ENCODE results near the gene OR2M2.

Gene OR2M2, protein sequence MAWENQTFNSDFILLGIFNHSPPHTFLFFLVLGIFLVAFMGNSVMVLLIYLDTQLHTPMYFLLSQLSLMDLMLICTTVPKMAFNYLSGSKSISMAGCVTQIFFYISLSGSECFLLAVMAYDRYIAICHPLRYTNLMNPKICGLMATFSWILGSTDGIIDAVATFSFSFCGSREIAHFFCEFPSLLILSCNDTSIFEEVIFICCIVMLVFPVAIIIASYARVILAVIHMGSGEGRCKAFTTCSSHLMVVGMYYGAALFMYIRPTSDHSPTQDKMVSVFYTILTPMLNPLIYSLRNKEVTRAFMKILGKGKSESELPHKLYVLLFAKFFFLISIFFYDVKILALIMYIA

DNA sequence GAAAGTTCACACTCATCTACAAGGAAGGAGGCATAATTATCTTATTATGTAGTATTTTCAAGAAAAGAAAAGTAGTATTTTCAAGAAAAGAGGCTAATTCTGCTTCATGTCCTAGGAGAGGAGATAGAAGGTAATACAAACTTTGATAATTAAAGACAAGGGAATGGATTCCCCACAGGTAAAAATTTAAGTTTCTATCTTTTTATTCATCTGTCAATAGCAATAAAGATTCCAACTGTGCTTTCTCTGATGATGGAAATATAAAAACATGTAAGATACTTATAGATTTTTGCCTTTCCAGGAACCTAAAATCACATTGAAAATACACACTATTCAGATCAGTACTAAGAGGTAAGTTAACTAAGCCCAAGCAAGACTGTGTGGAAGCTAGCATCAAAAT is at the start of gene OR2M2:
Gene OR2M2, plus strand, starts transcription at position 301 of the 400 bp plus-strand sequence. CDS start 5,165 bp downstream, outside the sequence.
- no peak for DNase-seq

DNA sequence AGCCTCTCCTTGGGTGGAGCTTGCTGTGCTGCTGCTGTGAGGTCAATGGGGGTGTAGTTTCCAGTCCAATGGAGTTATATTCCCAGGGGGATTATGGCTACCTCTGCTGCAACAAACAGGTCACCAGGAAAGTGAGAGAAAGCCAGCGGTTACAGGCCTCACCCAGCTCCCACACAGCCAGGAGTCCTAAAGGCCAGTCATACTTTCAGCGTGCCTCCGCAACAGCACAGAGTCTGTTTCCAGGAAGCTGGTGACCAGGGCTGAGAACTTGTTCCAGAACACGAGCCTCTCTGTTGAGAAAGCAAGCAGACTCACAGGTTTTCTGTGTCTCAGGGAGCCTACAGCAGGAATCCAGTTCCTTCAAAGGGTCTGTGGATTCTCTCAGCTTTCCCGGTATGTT is 47.0 kb upstream of the OR2M2 start:
- DNase-seq: no peak

DNA sequence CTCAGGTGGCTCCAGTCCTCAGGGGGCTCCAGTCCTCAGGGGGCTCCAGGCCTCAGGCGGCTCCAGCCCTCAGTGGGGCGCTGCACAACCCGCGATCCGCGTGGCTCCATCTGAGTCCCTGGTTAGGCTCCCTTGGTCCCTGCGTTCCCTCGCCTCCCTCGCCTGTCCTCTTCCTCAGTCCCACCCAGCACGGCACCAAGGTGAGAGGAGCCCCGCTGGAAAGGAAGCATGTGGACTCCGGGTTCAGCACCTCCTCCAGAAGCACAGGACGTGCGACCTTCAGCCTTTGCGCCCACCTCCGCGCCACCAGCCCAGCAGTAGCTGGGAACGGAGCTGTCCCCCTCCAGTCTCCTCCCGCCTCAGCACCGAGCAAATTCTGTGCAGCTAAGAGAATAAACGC is 37.8 kb upstream of the OR2M2 start:
- no peak for DNase-seq

DNA sequence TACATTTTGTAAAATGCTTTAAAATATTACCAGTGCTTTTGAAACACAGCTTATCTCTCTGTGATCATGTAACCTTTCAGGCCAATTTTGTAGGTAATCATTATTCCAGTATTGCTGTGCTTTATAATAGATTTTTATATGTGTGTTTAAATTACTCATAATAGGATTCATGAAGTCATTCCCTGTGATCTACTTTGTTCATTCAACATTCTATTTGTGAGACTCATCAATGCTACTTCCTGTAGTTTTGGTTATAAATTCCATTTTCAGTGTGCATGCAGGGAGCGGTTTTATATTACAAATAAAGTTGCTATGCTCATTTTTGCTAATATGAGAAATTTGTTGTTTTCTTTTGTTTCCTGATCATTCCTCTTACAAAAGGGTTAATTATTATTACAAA is 33.8 kb upstream of the OR2M2 start:
- DNase-seq: no peak

DNA sequence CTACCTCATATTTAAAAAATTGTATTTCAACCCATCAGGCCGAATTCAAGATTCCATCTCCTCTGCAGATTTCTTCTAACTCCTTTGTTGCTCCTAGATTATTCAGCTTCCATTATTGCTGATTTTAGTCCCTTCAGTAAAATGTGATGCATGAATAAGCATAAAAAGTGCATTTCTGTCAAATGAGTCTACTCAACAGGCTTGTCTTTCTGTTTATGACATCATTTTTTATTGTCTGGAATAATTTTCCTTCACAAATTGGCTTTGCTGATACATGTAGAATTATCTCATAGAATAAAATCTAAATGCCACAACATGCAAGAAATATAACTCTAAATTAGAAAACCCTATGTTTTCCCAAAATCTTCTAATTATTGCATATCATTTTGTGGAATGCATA is 31.3 kb upstream of the OR2M2 start:
- no peak for DNase-seq

DNA sequence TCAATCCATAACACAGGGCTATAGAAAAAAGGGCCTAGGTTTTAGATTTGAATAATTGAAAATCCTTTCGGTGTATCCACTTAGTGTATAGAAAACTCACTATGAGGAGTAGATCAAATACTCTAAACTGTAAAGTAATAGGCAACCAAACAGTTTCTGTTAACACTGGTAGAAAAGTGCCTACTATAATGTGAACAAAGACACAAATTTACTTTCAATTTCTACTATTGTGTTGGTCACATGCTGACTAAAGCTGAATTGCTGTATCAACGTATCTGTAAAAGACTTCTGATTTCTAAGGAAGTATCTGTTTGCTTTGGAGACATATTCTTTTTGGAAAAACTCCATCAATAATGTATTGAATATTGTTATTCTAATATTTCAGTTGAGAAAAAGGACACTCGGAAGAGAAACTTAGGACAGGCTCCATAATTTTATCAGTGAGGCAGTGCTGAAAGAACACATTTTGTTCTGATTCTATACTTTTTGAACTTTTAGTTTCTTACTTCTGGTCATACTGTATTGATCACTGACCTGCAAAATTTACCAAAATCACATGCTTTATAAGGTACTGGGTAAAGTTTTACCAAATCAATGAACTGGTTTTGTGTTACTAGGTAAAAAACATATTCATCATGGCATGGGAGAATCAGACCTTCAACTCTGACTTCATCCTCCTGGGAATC is 30.0 kb upstream of the OR2M2 start, which contains the start of gene OR2M5:
Gene OR2M5, plus strand, starts transcription at position 636 of the 686 bp plus-strand sequence. Its CDS starts 0 bp downstream, at position 636.
- no peak for DNase-seq

DNA sequence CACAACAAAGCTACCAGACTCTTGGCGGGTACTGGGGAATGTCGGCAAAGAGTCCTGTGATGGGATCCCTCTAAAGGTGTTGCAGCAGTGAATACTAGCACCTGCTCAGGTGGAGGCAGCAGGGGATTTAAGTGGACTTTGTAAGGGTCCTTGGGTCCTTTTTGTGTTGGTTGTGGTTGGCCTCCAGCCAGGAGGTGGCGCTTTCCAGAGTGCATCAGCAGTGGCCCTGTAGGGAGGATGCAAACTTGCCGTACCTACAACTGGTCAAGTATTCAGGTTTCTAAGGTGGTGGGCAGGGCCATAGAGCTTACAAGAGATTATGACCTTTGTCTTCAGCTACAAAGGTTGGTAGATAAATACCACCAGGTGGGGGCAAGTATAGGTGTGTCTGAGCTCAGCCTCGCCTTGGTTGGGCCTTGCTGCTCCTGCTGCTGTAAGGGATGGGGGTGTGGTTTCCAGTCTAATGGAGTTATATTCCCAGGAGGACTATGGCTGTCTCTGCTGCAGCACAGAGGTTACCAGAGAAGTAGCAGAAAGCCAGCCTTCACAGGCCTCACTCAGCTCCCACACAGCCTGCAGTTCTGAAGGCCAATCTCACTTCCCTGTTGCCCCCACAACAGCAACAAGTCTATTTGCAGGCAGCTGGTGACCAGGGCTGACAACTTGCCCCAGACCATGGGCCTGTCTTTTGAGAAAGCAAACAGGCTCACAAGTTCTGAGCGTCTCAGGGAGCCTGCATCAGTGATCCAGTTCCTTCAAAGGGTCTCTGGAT is 22.4 kb upstream of the OR2M2 start:
- no peak for DNase-seq

DNA sequence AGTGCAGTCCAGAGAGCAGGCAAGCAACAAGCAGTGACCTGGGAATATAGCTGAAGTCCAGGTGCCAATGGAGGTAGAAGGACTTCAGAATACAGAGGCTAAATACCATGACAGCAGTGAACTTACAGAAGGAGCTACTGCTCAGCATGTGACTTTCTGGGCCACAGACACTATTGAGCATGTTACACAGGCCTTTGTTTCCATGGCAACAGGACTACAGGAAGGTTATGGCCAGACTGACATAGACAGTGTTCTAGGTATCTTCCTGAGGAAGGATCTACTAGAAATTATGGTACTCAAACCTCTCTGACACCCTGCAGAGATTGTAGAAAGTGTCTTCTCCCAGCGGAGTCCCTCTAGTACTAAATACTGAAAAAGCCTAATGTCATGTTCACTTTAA is 18.7 kb upstream of the OR2M2 start:
- no peak for DNase-seq

DNA sequence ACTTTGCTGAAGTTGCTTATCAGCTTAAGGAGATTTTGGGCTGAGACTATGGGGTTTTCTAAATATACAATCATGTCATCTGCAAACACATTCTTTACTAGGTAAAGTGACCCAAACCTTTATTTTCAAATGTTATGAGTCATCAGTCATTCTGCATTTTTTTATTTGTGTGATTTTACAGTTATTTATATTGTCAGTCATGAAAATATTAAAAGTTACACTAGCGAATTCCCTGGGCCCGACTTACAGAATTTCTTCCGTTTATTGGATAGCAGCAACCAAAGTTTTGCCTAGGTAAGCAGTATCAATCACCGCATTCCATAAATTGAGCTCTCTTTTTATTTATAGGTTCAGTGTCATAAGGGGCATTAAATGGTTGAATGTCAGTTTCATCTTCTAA is 15.9 kb upstream of the OR2M2 start:
- no peak for DNase-seq

DNA sequence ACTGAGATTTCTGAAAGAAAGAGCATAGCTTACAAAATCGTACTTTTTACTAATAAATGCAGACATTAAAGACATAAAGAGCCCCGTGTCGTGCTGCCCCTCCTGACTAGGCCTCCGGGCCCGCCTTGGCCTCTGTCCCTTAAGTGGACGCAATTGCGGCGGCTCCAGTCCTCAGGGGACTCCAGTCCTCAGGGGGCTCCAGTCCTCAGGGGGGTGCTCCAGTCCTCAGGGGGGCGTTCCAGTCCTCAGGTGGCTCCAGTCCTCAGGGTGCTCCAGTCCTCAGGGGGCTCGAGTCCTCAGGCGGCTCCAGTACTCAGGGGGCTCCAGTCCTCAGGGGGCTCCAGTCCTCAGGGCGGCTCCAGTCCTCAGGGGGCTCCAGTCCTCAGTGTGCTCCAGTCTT is 10.6 kb upstream of the OR2M2 start:
- no peak for DNase-seq

DNA sequence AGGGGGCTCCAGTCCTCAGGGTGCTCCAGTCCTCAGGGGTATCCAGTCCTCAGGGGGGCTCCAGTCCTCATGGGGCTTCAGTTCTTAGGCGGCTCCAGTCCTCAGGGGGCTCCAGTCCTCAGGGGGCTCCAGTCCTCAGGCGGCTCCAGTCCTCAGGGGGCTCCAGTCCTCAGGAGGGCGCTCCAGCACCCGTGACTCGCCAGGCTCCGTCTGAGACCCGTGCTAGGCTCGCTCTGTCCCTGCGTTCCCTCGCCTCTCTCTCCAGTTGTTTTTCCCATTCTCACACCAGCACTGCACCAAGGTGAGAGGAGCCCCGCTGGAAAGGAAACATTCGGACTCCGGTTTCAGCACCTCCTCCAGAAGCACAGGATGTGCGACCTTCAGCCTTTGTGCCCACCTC is 9.4 kb upstream of the OR2M2 start:
- no peak for DNase-seq

DNA sequence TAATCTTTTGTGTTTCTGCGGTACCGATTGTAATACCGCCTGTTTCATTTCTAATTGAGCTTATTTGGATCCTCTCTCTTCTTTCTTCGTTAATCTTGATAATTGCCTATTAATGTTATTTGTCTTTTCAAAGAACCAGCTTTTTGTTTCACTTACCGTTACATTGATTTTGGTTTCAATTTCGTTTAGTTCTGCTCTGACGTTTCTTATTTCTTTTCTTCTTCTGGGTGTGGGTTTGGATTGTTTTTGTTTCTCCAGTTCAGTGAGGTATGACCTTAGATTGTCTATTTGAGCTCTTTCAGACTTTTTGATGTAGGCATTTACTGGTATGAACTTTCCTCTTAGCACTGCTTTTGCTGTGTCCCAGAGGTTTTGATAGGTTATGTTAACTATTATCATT is 9.4 kb downstream of the OR2M2 start:
- no peak for DNase-seq

DNA sequence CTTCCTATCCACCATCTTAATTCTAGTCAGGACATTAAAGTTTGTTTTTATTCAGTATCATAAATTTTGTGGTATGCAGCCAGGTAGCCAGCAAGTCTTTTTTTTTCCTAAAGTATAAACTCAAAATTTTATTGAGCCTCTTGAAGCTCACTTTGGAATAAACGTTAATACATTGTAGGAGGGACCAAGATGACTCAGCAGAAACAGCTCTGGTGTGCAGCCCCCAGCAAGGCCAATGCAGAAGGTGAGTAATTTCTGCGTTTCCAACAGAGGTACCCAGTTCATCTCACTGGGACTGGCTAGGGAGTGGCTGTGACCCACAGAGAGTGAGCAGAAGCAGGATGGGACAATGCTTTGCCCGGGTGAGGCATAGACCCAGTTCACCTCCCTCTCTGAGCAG is 12.7 kb downstream of the OR2M2 start:
- no peak for DNase-seq

DNA sequence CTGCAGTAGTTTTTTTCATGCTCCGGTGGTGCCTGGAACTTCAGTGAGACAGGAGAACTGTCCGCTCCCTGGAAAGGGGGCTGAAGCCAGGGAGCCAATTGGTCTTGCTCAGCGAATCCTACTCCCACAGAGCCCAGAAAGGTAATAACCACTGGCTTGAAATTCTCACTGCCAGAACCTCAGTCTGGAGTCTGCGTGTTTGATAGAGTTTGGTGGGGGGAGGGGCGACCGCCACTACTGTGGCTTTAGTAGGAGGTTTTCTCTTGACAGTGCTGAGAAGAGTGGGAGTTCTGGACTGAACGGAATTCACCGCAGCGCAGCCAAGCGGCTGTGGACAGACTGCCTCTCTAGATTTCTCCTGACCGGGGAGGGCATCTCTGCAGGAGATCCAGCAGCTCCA is 14.4 kb downstream of the OR2M2 start:
- no peak for DNase-seq

DNA sequence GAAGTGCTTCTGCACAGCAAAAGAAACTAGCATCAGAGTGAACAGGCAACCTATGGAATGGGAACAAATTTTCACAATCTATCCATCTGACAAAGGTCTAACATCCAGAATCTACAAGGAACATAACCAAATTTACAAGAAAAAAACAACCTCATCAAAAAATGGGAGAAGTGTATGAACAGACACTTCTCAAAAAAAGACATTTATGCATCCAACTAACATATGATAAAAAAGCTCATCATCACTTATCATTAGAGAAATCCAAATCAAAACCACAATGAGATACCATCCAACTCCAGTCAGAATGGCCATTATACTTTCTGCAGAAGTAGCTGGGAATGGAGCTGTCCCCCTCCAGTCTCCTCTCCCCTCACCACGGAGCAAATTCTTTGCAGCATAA is 19.5 kb downstream of the OR2M2 start:
- DNase-seq: no peak

DNA sequence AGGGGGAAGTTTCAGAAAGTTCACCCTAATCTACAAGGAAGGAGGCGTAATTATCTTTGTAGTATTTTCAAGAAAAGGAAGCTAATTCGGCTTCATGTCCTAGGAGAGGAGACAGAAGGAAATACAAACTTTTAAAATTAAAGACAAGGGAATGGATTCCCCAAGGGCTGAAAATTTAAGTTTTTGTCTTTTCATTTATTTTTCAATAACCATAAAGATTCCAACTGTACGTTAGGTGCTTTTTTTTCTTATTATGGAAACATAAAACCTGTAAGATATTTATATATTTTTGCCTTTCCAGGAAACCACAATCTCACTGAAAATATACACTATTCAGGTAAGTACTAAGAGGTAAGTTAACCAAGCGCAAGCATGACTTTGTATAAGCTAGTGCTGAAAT is 22.3 kb downstream of the OR2M2 start, which contains the start of gene OR2M3:
Gene OR2M3, plus strand, starts transcription at position 301 of the 400 bp plus-strand sequence. CDS start 5,803 bp downstream, outside the sequence.
- DNase-seq: no peak

DNA sequence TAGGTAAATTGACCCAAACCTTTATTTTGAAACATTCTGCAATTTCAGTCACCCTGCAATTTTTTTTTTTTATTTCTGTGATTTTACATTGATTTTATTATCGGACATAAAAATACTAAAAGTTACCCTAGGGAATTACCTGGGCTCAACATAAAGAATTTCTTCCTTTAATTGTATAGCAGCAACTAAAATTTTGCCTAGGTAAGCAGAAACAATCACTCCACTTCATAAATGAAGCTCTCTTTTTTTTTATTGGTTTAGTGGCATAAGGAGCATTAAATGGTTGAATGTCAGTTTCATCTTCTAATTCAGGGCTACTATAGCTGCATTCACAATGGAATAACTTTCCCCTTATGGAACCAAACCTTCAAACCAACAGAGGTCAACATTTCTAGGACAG is 41.3 kb downstream of the OR2M2 start:
- DNase-seq: no peak

DNA sequence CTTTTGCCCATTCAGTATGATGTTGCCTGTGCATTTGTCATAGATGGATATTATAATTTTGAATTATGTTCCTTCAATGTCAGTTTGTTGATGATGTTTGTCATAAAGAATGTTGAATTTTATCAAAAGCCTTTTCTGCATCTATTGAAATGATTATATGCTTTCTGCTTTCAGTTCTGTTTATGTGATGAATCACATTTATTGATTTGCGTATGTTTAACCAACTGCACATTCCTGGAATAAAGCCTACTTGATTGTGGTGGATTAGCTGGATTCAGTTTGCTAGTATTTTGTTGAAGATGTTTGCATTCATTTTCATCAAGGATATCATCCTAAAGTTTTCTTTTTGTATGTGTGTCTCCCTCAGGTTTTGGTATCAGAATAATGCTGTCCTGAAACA is 50.9 kb downstream of the OR2M2 start:
- DNase-seq: no peak

DNA sequence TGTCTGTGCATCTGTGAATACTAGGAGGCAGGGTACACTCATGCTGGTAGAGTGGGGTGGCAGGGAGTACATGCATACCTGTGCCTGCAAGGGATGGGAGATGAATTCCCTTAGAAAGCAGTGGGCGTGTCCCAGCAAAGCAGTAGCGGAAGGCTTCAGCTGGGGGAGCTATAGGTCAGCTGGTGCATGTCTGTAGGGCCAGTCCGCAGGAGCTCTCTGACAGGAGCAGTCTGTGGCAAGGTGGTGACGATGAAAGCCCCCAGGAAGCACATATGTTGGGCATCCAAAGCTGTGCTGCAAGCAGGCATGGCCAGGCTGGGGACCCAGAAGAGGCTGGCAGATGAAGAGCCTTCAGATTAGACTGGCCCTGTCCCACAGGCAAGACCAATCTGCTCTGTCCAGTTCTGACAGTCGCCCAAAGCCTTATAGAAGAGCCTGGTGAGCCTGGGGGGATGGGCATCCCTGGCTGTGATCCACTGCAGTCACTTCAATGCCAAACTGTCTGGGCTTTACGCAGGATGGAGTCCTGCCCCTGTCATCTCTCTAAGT is 54.8 kb downstream of the OR2M2 start:
- DNase-seq: no peak

All from stimulated activated naive CD4-positive, alpha-beta T cell treated with Interleukin-2 at 50 U/mL for 16 hours (primary cell).